A673 (cell line): ENCODE measurements around the gene USP35.

ENCODE experiments used
- EZH2 ChIP-seq: fragments of 200-600 bp; sonication (generic); IDR thresholded peaks from 2 replicates; pipeline ENCODE4 v1.6.1; 2017; ENCODE audit warnings: borderline replicate concordance, low read depth, mild to moderate bottlenecking, mixed read lengths, antibody characterized with exemption, low read length; ENCODE audit not compliant: poor library complexity, severe bottlenecking
- TF ChIP-seq, protein P1 (sequence below): fragments of 300-800, 200-600 bp; sonication (generic); conservative IDR thresholded peaks from 2 replicates; pipeline ENCODE4 v1.5.1; 2017; ENCODE audit warnings: low read depth, mild to moderate bottlenecking, antibody characterized with exemption, low read length, moderate library complexity, mixed read lengths

DNA sequence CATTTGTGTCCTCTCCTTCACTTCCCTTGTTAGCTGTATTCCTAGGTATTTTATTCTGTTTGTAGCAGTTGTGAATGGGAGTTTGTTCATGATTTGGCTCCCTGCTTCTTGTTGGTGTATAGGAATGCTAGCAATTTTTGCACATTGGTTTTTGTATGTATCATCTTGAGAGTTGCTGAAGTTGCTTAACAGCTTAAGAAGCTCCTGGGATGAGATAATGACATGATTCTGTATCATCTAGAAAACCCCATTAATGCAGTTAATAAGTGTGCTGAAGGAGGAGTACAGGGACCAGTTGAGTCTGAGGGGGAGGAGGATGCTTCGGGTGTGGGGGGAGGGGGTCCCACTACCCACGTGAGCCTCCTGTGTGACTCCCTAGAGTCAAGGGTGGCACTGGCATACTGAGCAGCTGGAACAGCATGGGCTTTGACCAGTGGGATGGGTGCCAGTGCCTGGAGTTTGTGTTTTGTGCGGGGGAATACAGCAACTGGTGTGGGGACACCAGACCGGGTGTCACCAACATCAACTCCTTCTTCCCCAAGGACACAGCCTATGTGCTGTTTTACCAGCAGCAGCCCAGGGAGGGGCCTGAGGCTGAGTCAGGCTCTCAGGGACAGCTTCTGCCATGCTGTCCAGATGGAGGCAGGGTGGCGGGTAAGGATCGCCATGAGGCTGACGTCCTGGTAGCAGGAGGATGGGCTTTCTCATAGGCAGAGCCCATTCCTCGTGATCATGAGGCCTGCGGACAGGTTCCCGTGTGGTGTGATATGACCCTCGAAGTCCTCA, 24.1 kb downstream of the USP35 start:
- TF ChIP-seq, protein P1, sequence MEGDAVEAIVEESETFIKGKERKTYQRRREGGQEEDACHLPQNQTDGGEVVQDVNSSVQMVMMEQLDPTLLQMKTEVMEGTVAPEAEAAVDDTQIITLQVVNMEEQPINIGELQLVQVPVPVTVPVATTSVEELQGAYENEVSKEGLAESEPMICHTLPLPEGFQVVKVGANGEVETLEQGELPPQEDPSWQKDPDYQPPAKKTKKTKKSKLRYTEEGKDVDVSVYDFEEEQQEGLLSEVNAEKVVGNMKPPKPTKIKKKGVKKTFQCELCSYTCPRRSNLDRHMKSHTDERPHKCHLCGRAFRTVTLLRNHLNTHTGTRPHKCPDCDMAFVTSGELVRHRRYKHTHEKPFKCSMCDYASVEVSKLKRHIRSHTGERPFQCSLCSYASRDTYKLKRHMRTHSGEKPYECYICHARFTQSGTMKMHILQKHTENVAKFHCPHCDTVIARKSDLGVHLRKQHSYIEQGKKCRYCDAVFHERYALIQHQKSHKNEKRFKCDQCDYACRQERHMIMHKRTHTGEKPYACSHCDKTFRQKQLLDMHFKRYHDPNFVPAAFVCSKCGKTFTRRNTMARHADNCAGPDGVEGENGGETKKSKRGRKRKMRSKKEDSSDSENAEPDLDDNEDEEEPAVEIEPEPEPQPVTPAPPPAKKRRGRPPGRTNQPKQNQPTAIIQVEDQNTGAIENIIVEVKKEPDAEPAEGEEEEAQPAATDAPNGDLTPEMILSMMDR: no peak
- no peak for TF ChIP-seq EZH2
